ENCODE data around the gene PRKG1. TPM values are rescaled to one million over a fixed set of nuclear protein-coding genes. Genes with fewer than 3 reads are reported as not detected.

Gene PRKG1
- total RNA-seq, 2 donors from 2014 or later: 17.8 to 31.1 TPM

- H3K9me3 ChIP-seq: no peaks in the 10 kb centered on the region
- no peaks in the 10 kb centered on the region for H3K36me3 ChIP-seq
- no peak overlapping the region for H3K4me3 ChIP-seq
- no peaks in the 10 kb centered on the region for H3K27me3 ChIP-seq
- TF ChIP-seq CTCF (IDR thresholded peaks at IDR 0.05): no peak
- DNase-seq (ENCODE audit: low spot score): no peak
- H3K27ac ChIP-seq: no peak overlapping the region
- H3K4me1 ChIP-seq: peaks cover 0 to 8% of the 10 kb centered on the region in 2 donors
These were observed 22.1 kb upstream of the PRKG1 start for GRCh38 chr10:51052163-51052562.

GRCh38 chr10:51057925-51058324, 16.4 kb upstream of the PRKG1 start:
- Histone ChIP-seq H3K27me3 (no peaks in the 10 kb centered on the region), H3K36me3 (no peaks in the 10 kb centered on the region), H3K27ac (no peak overlapping the region), H3K9me3 (peaks cover 0 to 8% of the 10 kb centered on the region in 2 donors), H3K4me1 (no peaks in the 10 kb centered on the region), H3K4me3 (no peak overlapping the region)
- TF ChIP-seq CTCF (IDR thresholded peaks at IDR 0.05): no peak
- no peak for DNase-seq (ENCODE audit: low spot score)

- TF ChIP-seq CTCF (IDR thresholded peaks at IDR 0.05): no peak
- H3K9me3 ChIP-seq: peaks cover 0 to 3% of the 10 kb centered on the region in 2 donors
- no peaks in the 10 kb centered on the region for H3K36me3 ChIP-seq
- H3K4me1 ChIP-seq: no peaks in the 10 kb centered on the region
- no peak overlapping the region for H3K4me3 ChIP-seq
- H3K27ac ChIP-seq: no peak overlapping the region
- no peaks in the 10 kb centered on the region for H3K27me3 ChIP-seq
- no peak for DNase-seq (ENCODE audit: low spot score)
These were observed 11.1 kb upstream of the PRKG1 start for GRCh38 chr10:51063166-51063565.

GRCh38 chr10:51063659-51064535, 10.4 kb upstream of the PRKG1 start:
- H3K4me1 ChIP-seq: no peaks in the 10 kb centered on the region
- H3K4me3 ChIP-seq: no peak overlapping the region
- H3K27me3 ChIP-seq: no peaks in the 10 kb centered on the region
- no peaks in the 10 kb centered on the region for H3K36me3 ChIP-seq
- no peak for DNase-seq (ENCODE audit: low spot score)
- no peak overlapping the region for H3K27ac ChIP-seq
- peak; percentile 36 to 66 for TF ChIP-seq CTCF (IDR thresholded peaks at IDR 0.05)
- no peaks in the 10 kb centered on the region for H3K9me3 ChIP-seq

GRCh38 chr10:51066231-51066630, 8.1 kb upstream of the PRKG1 start:
- Histone ChIP-seq H3K27ac (no peak overlapping the region), H3K27me3 (no peaks in the 10 kb centered on the region), H3K36me3 (no peaks in the 10 kb centered on the region), H3K9me3 (no peaks in the 10 kb centered on the region), H3K4me1 (no peaks in the 10 kb centered on the region), H3K4me3 (no peak overlapping the region)
- DNase-seq (ENCODE audit: low spot score): no peak
- no peak for TF ChIP-seq CTCF (IDR thresholded peaks at IDR 0.05)

All from right atrium auricular region (tissue), 2 donors.